ENCODE results near the gene SLC6A15.

DNA sequence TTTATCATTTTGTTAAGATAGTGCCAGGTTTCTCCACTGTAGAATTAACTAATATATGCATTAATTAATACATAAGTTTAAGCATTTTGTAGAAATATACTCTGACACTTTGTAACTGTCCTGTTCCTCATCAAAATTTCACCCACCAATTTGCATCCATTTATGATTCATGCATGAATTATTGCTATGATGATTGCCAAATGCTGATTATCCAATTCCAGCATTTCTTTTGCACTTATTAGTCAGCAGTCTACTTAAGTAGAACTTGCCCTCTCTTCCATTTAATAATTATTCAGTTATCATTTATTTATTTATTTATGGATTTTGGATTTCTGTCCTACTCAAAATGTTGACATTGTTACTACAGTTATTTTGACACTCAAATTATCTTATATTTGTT is 72.2 kb downstream of the SLC6A15 start:
- no peak for TF ChIP-seq GATA3 (IDR thresholded peaks at IDR 0.05; ENCODE audit: low read depth, low read length)
- TF ChIP-seq GATA2 (IDR thresholded peaks at IDR 0.05; ENCODE audit: low read depth, low read length), result no peak

All from SH-SY5Y (cell line).